ENCODE results near the gene SAMD8. TPM values are rescaled to one million over a fixed set of nuclear protein-coding genes. Genes with fewer than 3 reads are reported as not detected.
A peak's percentile ranks its signal among the peaks of the same experiment; 100 is the strongest.

The SAMD8 gene
- total and polyA plus RNA-seq, 2 of the 8 experiments (the other 6 are each of a cell fraction or from before 2014, with no cell fraction given), result 11.7 to 20.9 TPM

DNA sequence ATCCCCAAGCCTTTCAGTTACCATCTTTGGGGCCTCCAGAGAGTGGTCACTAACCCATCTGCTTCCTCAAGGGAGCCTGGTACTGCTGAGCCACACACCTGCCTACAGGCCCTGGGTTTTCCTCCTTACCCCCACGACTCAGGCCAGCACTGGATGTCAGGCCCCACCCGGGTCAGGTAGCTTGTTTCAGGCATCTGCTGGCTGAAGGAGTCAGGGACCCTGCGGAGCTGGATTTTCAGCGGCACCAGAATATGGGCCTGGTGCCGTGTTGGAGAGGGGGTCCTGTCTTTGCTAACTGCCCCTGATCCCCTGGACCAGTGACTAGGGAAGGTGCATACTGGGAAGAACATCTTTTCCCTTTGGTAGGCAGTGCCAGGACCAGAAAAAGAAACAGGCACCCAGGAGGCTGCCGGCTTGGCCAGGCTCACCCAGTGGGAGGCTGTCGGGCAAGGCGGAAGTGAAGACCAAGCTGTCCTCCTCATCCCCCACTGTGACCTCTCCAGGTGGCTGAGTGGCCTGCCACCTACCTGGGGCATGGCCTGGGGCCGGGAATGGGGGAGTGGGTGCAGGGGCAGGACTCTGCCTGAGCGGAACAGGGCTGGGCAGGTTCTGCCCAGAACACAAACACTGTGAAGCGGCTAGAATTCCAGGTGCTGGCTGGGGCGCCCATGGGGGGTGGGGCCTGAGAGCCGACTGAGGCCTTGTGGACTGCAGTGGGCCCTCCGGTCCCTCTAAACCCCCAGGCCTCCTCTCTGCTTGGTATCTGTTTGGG lies 12.4 kb upstream of the SAMD8 start:
- Histone ChIP-seq H3K4me2 (ENCODE audit: insufficient read depth in 1 of 2, low read depth in 2 of 2, low read length in 2 of 2) (no peak overlapping the region), H3K36me3 (ENCODE audit: control insufficient read depth in 2 of 4, insufficient read depth in 4 of 4, low read length in 3 of 4) (no peaks in the 10 kb centered on the region), H4K8ac (ENCODE audit: extremely low read depth, insufficient read depth, low read length) (no peak overlapping the region; the same call in 1 of the 2 replicates), H4K20me1 (replicated peaks in 1 of 2; ENCODE audit: control insufficient read depth in 1 of 2, insufficient read depth in 2 of 2, low read length in 2 of 2) (no peaks in the 10 kb centered on the region), H2BK5ac (ENCODE audit: low read depth, low read length) (0 out of 2 replicates have a peak overlapping the region, but pooled peaks have one; percentile 30), H3K79me1 (ENCODE audit: low read depth, low read length) (no peaks in the 10 kb centered on the region), H3K23me2 (ENCODE audit: low read depth, low read length) (no peaks in the 10 kb centered on the region), H4K91ac (replicated peaks; ENCODE audit: insufficient read length, low read length) (no peak overlapping the region), H3K9ac (replicated peaks in 1 of 4; ENCODE audit: extremely low read depth in 1 of 4, low read depth in 3 of 4, low read length in 3 of 4) (no peak overlapping the region), H3K14ac (ENCODE audit: insufficient read length) (no peak overlapping the region), H2BK15ac (ENCODE audit: low read length) (no peak overlapping the region), H3K27me3 (replicated peaks in 1 of 4; ENCODE audit: control insufficient read depth in 3 of 4, extremely low read depth in 1 of 4, insufficient read depth in 3 of 4, low read length in 3 of 4) (no peaks in the 10 kb centered on the region), H3K4ac (replicated peaks; ENCODE audit: insufficient read length, low read depth, low read length) (peak overlapping the region; percentile 32), H2AK5ac (ENCODE audit: low read depth, low read length) (no peak overlapping the region), H3K79me2 (ENCODE audit: control insufficient read depth in 1 of 2, insufficient read depth in 2 of 2, low read length in 2 of 2) (no peaks in the 10 kb centered on the region), H3K56ac (replicated peaks; ENCODE audit: insufficient read length, low read depth, low read length) (no peak overlapping the region), H2BK12ac (ENCODE audit: low read depth, low read length) (no peak overlapping the region), H3K27ac (ENCODE audit: low read depth, low read length) (no peak overlapping the region), H2BK20ac (ENCODE audit: low read length) (no peak overlapping the region; the same call in 1 of the 2 replicates), H3K23ac (ENCODE audit: insufficient read length) (no peak overlapping the region), H4K5ac (ENCODE audit: insufficient read length, low read depth, low read length) (no peak overlapping the region), H2AFZ (ENCODE audit: low read length) (no peak overlapping the region; the same call in 1 of the 2 replicates), H2BK120ac (replicated peaks; ENCODE audit: low read depth, low read length) (no peak overlapping the region), H3K18ac (ENCODE audit: extremely low read depth, low read length) (no peak overlapping the region), H3K9me3 (ENCODE audit: insufficient read depth in 2 of 2, low read depth in 1 of 2, low read length in 1 of 2) (no peaks in the 10 kb centered on the region), H3K4me3 (ENCODE audit: extremely low read depth in 1 of 4, insufficient read depth in 2 of 4, low read depth in 3 of 4, low read length in 4 of 4) (no peak overlapping the region), H3K4me1 (replicated peaks in 1 of 4; ENCODE audit: control insufficient read depth in 3 of 4, insufficient read depth in 4 of 4, low read length in 3 of 4) (peaks cover 0 to 13% (median 8%) of the 10 kb centered on the region in 4 experiments; a peak in 5 of 7 replicates)
- TF ChIP-seq KDM1A (IDR thresholded peaks at IDR 0.05; ENCODE audit: borderline replicate concordance, low read length) (no peak), HDAC2 (IDR thresholded peaks at IDR 0.05; ENCODE audit: borderline replicate concordance in 1 of 2, low read depth in 2 of 2, low read length in 2 of 2) (no peak), CREB1 (IDR thresholded peaks at IDR 0.05) (no peak), CHD1 (IDR thresholded peaks at IDR 0.05; ENCODE audit: low read depth, low read length) (no peak), CEBPB (IDR thresholded peaks at IDR 0.05; ENCODE audit: low read depth, low read length) (no peak), ZNF274 (IDR thresholded peaks at IDR 0.05; ENCODE audit: borderline replicate concordance, extremely low read depth, low read length) (no peak), GTF2F1 (IDR thresholded peaks at IDR 0.05; ENCODE audit: borderline replicate concordance, low read depth, low read length) (no peak), SIN3A (conservative IDR thresholded peaks at IDR 0.05 in 1 of 2, IDR thresholded peaks at IDR 0.05 in 1 of 2; ENCODE audit: low read depth in 1 of 2, low read length in 2 of 2) (no peak), SUZ12 (IDR thresholded peaks at IDR 0.05; ENCODE audit: low read length) (no peak), BCL11A (IDR thresholded peaks at IDR 0.05; ENCODE audit: low read depth in 2 of 2, low read length in 2 of 2) (no peak), SIRT6 (IDR thresholded peaks at IDR 0.05; ENCODE audit: low read length) (no peak)
- DNase-seq (ENCODE audit: low read depth in 1 of 2, low spot score in 2 of 2), result no peak
- ChIA-PET CTCF (ENCODE audit: partially characterized antibody) (interaction anchor here (0.6 to 7.1 kb wide), 37 partner anchors 8 to 1343 kb away, joined by 3 to 44 read pairs (median 5); partner anchors contain the start of genes COMTD1 and SAMD8), POLR2A (ENCODE audit: partially characterized antibody) (interaction anchor here (0.8 to 2.0 kb wide), 3 partner anchors 12 to 1099 kb away, joined by 3 to 7 read pairs (median 3); partner anchors contain the start of gene SAMD8)
- no peak for FAIRE-seq
- 89% methylated on average over 14 of the region's 14 CpGs; no CpG with 5 or more reads in 1 of the 2 experiments for WGBS, 2 experiments (ENCODE audit: extremely low coverage in 1 of 2, insufficient coverage in 1 of 2, insufficient read length in 1 of 2, insufficient replicate concordance in 2 of 2, low coverage in 1 of 2, low lambda C conversion rate in 2 of 2, missing lambda C conversion rate in 1 of 2)

Data from H1 (cell line).